GM19035 (cell line): ENCODE results near the gene OR52E6.

Experiments used
- ATAC-seq: cut with Tn5 transposase; IDR thresholded peaks from one replicate; pipeline ENCODE4 v1.9.1; 2021; ENCODE audit not compliant: unreplicated experiment

The OR52E6 gene

DNA sequence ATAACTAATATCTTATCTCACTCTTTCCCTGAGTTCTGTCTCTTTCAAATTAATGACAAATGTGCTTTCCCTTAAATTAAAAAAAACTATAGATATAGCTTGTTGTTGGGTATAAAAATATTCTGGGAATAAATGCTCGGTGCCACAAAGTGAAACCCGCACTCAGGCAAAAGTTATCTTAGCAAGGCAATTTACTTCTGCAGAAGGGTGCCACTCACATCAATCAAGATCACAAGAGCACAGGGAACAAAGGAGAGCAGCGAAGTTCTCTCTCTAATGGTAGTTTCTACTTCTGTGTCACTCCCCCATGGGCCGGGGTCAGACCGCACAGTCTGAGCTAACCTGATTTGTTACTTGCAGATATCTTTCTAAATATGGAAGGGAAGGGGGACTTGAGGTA is 37.7 kb downstream of the OR52E6 start:
- no peak for ATAC-seq

DNA sequence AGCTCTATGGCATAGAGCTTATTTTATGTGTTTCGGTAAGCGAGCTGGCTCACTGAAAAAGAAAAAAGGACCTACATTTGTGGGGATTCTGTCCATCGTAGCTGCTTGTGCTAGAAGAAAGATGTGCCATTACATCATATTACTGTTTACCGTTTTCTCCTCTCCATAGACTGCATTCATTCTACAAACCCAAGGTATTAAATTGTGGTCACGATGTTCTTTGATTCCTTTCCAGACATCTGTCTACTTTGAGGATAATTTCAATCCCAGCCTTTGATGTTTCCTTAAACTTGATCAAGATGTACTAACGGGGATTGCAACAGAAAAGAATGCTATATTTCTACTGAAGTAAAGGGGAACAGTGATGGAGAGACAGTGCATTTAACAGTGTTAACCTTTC is 45.2 kb downstream of the OR52E6 start:
- ATAC-seq, result no peak

DNA sequence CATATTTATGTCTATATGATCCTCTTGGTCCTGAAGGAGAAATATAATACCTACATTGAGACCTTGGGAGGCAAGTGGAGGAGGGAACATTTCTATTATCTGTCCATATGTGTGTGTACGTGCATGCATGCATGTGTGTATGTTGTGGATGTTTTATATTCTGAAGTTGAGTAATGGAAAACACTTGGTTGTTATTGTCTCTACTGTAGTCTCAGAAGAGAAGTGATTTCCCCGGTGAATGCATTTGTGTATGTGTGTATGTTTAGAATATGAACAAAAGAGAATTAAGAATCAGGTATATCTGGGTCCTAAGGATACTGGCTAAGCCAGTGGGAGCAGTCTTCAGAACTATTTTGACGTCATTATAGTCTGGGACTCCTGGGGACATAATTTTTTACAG is 50.5 kb downstream of the OR52E6 start, which contains the start of gene OR52N1:
TSS of gene OR52N1 (minus strand) at position 101 of the 400 bp plus-strand sequence. CDS start 2,449 bp downstream, outside the sequence.
- ATAC-seq, result no peak
